Naive thymus-derived CD4-positive, alpha-beta T cell (primary cell): Measurements from ENCODE around the gene EXOC6. TPM values are rescaled to one million over a fixed set of nuclear protein-coding genes. Genes with fewer than 3 reads are reported as not detected.
A peak's percentile ranks its signal among the peaks of the same experiment; 100 is the strongest.
"Not testable (repeated sequence)": the region's sequence is repeated elsewhere in the genome, so short reads cannot be mapped to it uniquely, and the experiment has no call there.

Experiments used
- ATAC-seq: fragments of 150-1000 bp; cut with Tn5 transposase; 2 replicates; pipeline ENCODE4 v1.10.0; 2021; ENCODE audit warnings: mild to moderate bottlenecking, moderate library complexity
- CTCF ChIA-PET: fragments of 350-600 bp; sonication (Branson Sonifier 250); formaldehyde crosslinking; loops from one replicate; lab custom pipeline; 2021; ENCODE audit warnings: antibody characterized with exemption; lab: Charles Lee
- POLR2A ChIA-PET: fragments of 350-600 bp; sonication (Branson Sonifier 250); formaldehyde crosslinking; loops from one replicate; lab custom pipeline; 2021; ENCODE audit warnings: antibody characterized with exemption, inconsistent platforms; lab: Charles Lee
- DNase-seq, 9 donors: peaks; one replicate each; pipeline versions ENCODE4 v3.0.0 to v3.0.0-alpha.2; 2020 to 2022; ENCODE audit warnings: mixed read lengths in 1 of 9
- H3K27ac ChIP-seq: one replicate; pipeline ENCODE4 v1.7.0; 2013; ENCODE audit warnings: mild to moderate bottlenecking, low read depth, low read length, moderate library complexity
- H3K27me3 ChIP-seq, 2 donors: one replicate each; pipeline ENCODE4 v1.7.0; 2013; ENCODE audit warnings: low read length in 2 of 2, mild to moderate bottlenecking in 2 of 2, moderate library complexity in 2 of 2; ENCODE audit not compliant: control insufficient read depth in 2 of 2, insufficient read depth in 2 of 2
- H3K36me3 ChIP-seq, 3 experiments: 1 replicate in 2 of 3; 2 replicates in 1 of 3; pipeline ENCODE4 v1.7.0; 2013; ENCODE audit warnings: low read length in 3 of 3, mild to moderate bottlenecking in 3 of 3, moderate library complexity in 1 of 3; ENCODE audit not compliant: insufficient read depth in 3 of 3, control insufficient read depth in 2 of 3
- H3K4me1 ChIP-seq, 2 donors: one replicate each; pipeline ENCODE4 v1.7.0; 2013; ENCODE audit warnings: low read length in 2 of 2, mild to moderate bottlenecking in 2 of 2, moderate library complexity in 1 of 2; ENCODE audit not compliant: control insufficient read depth in 2 of 2, insufficient read depth in 2 of 2
- H3K4me3 ChIP-seq: 2 replicates; pipeline ENCODE4 v1.7.0; 2013; ENCODE audit warnings: mild to moderate bottlenecking, low read length
- H3K9me3 ChIP-seq, 3 experiments: 1 replicate in 2 of 3; 2 replicates in 1 of 3; pipeline ENCODE4 v1.7.0; 2013; ENCODE audit warnings: low read length in 3 of 3; ENCODE audit not compliant: control insufficient read depth in 2 of 3
- H3K27ac Mint-ChIP-seq, 9 donors: one replicate each; pipeline ENCODE4 v1.8.0; 2020 to 2022; ENCODE audit warnings: mixed read lengths in 9 of 9, mild to moderate bottlenecking in 8 of 9, moderate library complexity in 5 of 9, inconsistent platforms in 2 of 9
- H3K27me3 Mint-ChIP-seq, 5 donors: one replicate each; pipeline ENCODE4 v1.8.0; 2021 to 2022; ENCODE audit warnings: mixed read lengths in 5 of 5, mild to moderate bottlenecking in 1 of 5
- H3K36me3 Mint-ChIP-seq, 5 donors: one replicate each; pipeline ENCODE4 v1.8.0; 2020 to 2022; ENCODE audit warnings: mixed read lengths in 5 of 5, mild to moderate bottlenecking in 3 of 5, inconsistent platforms in 1 of 5
- H3K4me1 Mint-ChIP-seq, 7 donors: one replicate each; pipeline ENCODE4 v1.8.0; 2020 to 2022; ENCODE audit warnings: mixed read lengths in 7 of 7, mild to moderate bottlenecking in 3 of 7, inconsistent platforms in 1 of 7
- H3K4me3 Mint-ChIP-seq, 10 donors: one replicate each; pipeline ENCODE4 v1.8.0; 2020 to 2022; ENCODE audit warnings: mild to moderate bottlenecking in 10 of 10, mixed read lengths in 10 of 10, moderate library complexity in 6 of 10, inconsistent platforms in 2 of 10
- H3K9me3 Mint-ChIP-seq, 11 donors: one replicate each; pipeline ENCODE4 v1.8.0; 2020 to 2022; ENCODE audit warnings: mixed read lengths in 11 of 11, mild to moderate bottlenecking in 4 of 11, inconsistent platforms in 1 of 11, moderate library complexity in 1 of 11
- intact Hi-C, 2 donors: fragments of 100-400 bp; cut with micrococcal nuclease; formaldehyde crosslinking; loops; one replicate each; pipeline ENCODE4 v1.15.1; 2023
- polyA plus RNA-seq, 2 donors: library from polyadenylated mRNA; unstranded; fragments of 300-500 nt; fragmentation: Illumina TruSeq; gene quantifications; one replicate each; pipeline ENCODE4 v1.2.3, GENCODE V29; 2021
- total RNA-seq, 6 experiments: library from RNA in 5 of 6; stranded (reverse) in 5 of 6; gene quantifications; 1 replicate in 5 of 6; 2 replicates in 1 of 6; pipeline ENCODE4 v1.2.3 and lab custom pipeline; 2021 to 2026

EXOC6 gene
- total and polyA plus RNA-seq, 7 experiments from 2014 or later: 5.8 to 12.1 (median 9.8) TPM

DNA sequence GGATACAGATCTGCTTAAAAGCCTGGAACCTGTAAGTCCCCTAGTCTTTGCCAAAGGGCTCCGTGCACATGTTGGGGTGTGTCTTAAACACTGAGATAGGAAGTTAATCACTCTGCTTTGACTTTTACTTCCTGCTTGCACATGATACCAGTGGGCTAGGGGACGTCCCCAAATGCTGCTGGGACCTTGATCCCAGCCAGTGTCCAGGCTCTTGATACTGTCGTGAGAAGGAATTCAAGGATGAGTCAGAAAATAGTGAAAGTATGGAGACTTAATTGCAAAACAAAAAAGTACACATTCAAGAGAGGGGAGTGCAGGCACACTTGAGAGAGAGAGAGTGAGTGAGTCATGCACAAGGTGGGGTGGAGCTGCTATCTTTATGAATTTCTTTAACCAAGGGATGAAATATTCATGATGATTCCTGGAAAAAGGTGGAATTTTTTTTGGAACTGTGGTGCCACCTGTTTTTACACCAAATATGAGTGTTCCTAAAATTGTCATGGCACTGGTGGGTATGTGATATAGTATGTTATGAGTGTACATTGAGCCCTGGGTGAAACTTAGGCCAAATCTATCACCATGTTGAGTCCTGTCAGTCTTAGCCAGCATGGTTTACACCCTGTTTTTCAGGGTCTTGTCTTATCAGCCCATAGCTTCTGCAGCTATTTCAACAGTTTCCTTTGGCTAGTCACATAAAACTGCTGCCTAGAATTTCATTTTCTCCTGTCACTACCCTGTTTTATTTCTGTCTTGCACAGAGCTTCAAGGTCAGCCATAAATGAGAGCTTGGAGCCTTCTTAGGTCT lies 123.9 kb downstream of the EXOC6 start:
- POLR2A ChIA-PET: no interaction called here
- Histone ChIP-seq H3K36me3 (peaks cover 0 to 12% (median 0%) of the 10 kb centered on the region in 3 experiments), H3K27ac (no peak overlapping the region), H3K4me3 (no peak overlapping the region), H3K9me3 (no peaks in the 10 kb centered on the region), H3K27me3 (no peaks in the 10 kb centered on the region), H3K4me1 (no peaks in the 10 kb centered on the region)
- H3K27ac Mint-ChIP-seq: no peak overlapping the region
- H3K4me1 Mint-ChIP-seq: peaks cover 0 to 6% (median 0%) of the 10 kb centered on the region in 7 donors
- no peak overlapping the region for H3K4me3 Mint-ChIP-seq
- DNase-seq (no peak), ATAC-seq (no peak)
- no peaks in the 10 kb centered on the region for H3K27me3 Mint-ChIP-seq
- peaks cover 17 to 52% (median 40%) of the 10 kb centered on the region in 5 donors for H3K36me3 Mint-ChIP-seq
- CTCF ChIA-PET: no interaction called here
- peaks cover 0 to 8% (median 2%) of the 10 kb centered on the region in 11 donors for H3K9me3 Mint-ChIP-seq
- intact Hi-C loops: no loop called here

DNA sequence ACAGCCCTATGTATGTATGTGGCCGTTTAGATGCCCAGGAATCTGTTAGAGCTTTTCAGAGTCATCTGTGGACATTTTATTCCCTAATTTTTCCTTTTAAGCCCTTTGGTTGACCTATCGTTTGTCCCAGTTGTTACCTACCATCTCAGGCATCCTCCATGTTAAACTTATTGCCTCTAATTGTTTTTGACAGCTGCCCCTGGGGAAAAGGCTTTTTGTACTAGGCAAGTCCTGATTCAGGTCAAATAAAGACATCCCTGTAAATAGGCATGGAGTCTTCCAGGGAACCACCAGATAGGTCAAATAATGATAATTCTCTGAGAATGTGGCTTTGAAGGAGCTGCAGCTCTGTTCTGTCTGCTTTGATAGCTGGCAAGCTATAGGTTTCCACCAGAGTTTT lies 124.6 kb downstream of the EXOC6 start:
- H3K4me3 Mint-ChIP-seq: no peak overlapping the region
- H3K27me3 ChIP-seq: no peaks in the 10 kb centered on the region
- POLR2A ChIA-PET: no interaction called here
- CTCF ChIA-PET: no interaction called here
- no peaks in the 10 kb centered on the region for H3K27me3 Mint-ChIP-seq
- DNase-seq (no peak), ATAC-seq (no peak)
- peaks cover 0 to 8% (median 2%) of the 10 kb centered on the region in 11 donors for H3K9me3 Mint-ChIP-seq
- H3K4me3 ChIP-seq: no peak overlapping the region
- H3K36me3 Mint-ChIP-seq: peaks cover 17 to 56% (median 40%) of the 10 kb centered on the region in 5 donors
- no peaks in the 10 kb centered on the region for H3K9me3 ChIP-seq
- no peak overlapping the region for H3K27ac ChIP-seq
- no peak overlapping the region for H3K27ac Mint-ChIP-seq
- intact Hi-C loops: no loop called here
- peaks cover 0 to 12% (median 0%) of the 10 kb centered on the region in 3 experiments for H3K36me3 ChIP-seq
- H3K4me1 Mint-ChIP-seq: peaks cover 0 to 6% (median 0%) of the 10 kb centered on the region in 7 donors
- H3K4me1 ChIP-seq: no peaks in the 10 kb centered on the region

DNA sequence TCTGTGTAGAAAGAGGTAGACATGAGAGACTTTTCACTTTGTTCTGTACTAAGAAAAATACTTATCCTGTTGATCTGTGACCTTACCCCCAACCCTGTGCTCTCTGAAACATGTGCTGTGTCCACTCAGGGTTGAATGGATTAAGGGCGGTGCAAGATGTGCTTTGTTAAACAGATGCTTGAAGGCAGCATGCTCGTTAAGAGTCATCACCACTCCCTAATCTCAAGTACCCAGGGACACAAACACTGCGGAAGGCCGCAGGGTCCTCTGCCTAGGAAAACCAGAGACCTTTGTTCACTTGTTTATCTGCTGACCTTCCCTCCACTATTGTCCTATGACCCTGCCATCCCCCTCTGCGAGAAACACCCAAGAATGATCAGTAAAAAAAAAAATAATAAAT lies 128.0 kb downstream of the EXOC6 start:
- peaks cover 14 to 51% (median 24%) of the 10 kb centered on the region in 5 donors for H3K36me3 Mint-ChIP-seq
- H3K4me1 Mint-ChIP-seq, DNase-seq, POLR2A ChIA-PET, H3K9me3 ChIP-seq, H3K4me1 ChIP-seq, H3K27ac Mint-ChIP-seq, H3K4me3 Mint-ChIP-seq, CTCF ChIA-PET, H3K9me3 Mint-ChIP-seq, H3K4me3 ChIP-seq, H3K27me3 ChIP-seq, H3K27ac ChIP-seq, H3K36me3 ChIP-seq, H3K27me3 Mint-ChIP-seq, intact Hi-C loops, ATAC-seq: not testable (repeated sequence)

DNA sequence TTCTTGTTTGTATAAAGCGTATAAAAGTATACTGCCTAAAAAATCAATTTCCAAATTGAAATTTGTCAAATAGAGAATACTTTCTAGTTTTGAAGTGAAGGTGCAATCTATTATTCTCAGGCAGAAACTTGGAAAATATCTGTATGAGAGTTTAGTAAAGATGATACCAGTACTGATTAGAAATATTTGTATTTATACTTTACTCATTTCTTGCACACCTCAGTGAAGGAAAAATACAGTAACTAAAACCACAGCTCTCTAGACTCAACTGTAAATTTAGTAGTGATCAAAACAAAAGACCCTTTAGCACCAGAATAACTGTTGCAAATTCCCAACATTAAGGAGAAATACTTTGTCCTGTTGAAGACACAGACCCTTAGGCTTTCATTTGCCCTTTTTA lies 140.9 kb downstream of the EXOC6 start:
- H3K27me3 Mint-ChIP-seq: no peaks in the 10 kb centered on the region
- no peak overlapping the region for H3K4me3 Mint-ChIP-seq
- Histone ChIP-seq H3K27ac (no peak overlapping the region), H3K4me1 (no peaks in the 10 kb centered on the region), H3K36me3 (no peaks in the 10 kb centered on the region), H3K4me3 (no peak overlapping the region), H3K9me3 (no peaks in the 10 kb centered on the region), H3K27me3 (no peaks in the 10 kb centered on the region)
- H3K4me1 Mint-ChIP-seq: peaks cover 0 to 19% (median 14%) of the 10 kb centered on the region in 7 donors
- ATAC-seq (no peak), DNase-seq (no peak)
- peaks cover 0 to 18% (median 14%) of the 10 kb centered on the region in 5 donors for H3K36me3 Mint-ChIP-seq
- H3K27ac Mint-ChIP-seq: no peak overlapping the region
- peaks cover 0 to 5% (median 2%) of the 10 kb centered on the region in 11 donors for H3K9me3 Mint-ChIP-seq
- CTCF ChIA-PET: no interaction called here
- POLR2A ChIA-PET: no interaction called here
- intact Hi-C loops: no loop called here

GRCh38 chr10:92990615-92991014 lies 142.3 kb downstream of the EXOC6 start:
- Mint-ChIP-seq H3K36me3 (peaks cover 0 to 6% (median under 1%) of the 10 kb centered on the region in 5 donors), H3K4me1 (peaks cover 0 to 19% (median 14%) of the 10 kb centered on the region in 7 donors), H3K27ac (peak overlapping the region in 1 of 9 donors; percentile 19), H3K9me3 (no peaks in the 10 kb centered on the region), H3K27me3 (no peaks in the 10 kb centered on the region), H3K4me3 (no peak overlapping the region)
- ATAC-seq (no peak), DNase-seq (no peak)
- no peaks in the 10 kb centered on the region for H3K9me3 ChIP-seq
- no peak overlapping the region for H3K4me3 ChIP-seq
- ChIA-PET POLR2A (no interaction called here), CTCF (no interaction called here)
- H3K27ac ChIP-seq: no peak overlapping the region
- H3K36me3 ChIP-seq: no peaks in the 10 kb centered on the region
- no peaks in the 10 kb centered on the region for H3K27me3 ChIP-seq
- H3K4me1 ChIP-seq: no peaks in the 10 kb centered on the region
- intact Hi-C loops: no loop called here

DNA sequence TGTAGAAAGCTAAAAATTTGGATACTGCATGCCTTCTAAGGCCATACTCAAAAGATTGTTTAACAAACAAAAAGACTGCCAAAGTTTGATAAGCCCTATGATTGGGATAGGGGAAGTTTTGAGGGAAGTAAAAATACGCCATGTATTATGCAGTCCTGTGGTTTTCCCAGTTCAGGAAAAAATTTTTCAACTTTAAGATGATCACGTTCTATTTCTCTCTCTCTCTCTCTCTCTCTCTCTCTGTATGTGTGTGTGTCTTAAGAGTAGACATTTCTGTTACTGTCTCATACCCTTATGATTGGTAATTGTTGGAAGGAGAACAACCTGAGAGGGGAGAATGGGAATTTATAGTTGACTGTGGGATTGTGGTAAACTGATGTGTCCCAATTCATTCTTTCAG lies 143.2 kb downstream of the EXOC6 start:
- no peaks in the 10 kb centered on the region for H3K9me3 ChIP-seq
- Mint-ChIP-seq H3K4me1 (peaks cover 0 to 19% (median 14%) of the 10 kb centered on the region in 7 donors), H3K27ac (no peak overlapping the region), H3K27me3 (no peaks in the 10 kb centered on the region), H3K4me3 (no peak overlapping the region), H3K9me3 (no peaks in the 10 kb centered on the region), H3K36me3 (peaks cover 0 to 4% (median 0%) of the 10 kb centered on the region in 5 donors)
- H3K36me3 ChIP-seq: no peaks in the 10 kb centered on the region
- no peaks in the 10 kb centered on the region for H3K4me1 ChIP-seq
- ATAC-seq (no peak), DNase-seq (no peak)
- intact Hi-C loops: no loop called here
- no peaks in the 10 kb centered on the region for H3K27me3 ChIP-seq
- no peak overlapping the region for H3K4me3 ChIP-seq
- H3K27ac ChIP-seq: no peak overlapping the region
- CTCF ChIA-PET: no interaction called here
- POLR2A ChIA-PET: no interaction called here
